GM15510 (cell line): ENCODE measurements around the gene RNF13.

Source experiments
- POLR2A ChIP-seq: IDR thresholded peaks from 3 replicates; pipeline ENCODE4 v1.6.1; 2011; ENCODE audit warnings: borderline replicate concordance; ENCODE audit not compliant: insufficient read length; ENCODE audit errors: extremely low read depth

RNF13 gene

DNA sequence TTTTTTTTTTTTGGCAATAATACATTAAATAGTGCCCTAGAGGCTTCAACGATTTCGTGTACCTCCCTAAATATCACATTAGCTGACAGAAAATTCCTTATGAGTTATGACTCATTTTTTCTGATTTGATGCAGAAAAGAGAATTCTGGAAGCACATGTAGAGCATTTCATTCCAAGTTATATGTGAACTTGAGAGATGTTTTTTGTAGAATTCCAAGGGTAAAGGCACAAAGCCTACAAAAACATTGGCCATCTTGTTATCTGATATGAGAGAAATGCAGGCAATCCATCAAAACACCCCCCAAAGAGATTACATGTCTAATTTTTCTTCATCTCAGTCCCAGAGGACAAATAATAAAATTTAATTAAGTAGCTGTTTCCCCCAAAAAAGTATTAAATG, 164.4 kb downstream of the RNF13 start:
- no peak for TF ChIP-seq POLR2A

DNA sequence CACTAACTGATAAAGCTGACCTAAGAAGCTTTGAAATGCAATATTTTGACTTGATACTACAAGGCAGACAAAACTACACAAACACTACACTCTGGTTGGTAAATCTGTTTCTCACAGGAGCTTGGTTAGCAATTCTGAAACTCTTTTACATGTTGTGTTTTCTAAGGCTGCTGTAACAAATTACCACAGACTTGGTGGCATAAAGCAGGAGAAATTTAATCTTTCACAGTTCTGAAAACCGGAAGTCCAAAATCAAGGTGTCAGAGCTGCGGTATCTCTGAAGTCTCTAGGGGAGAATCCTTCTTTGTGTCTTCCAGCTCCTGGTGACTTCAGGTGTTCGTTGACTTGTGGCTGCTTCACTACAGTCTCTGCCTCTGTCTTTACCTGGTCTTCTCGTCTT, 170.6 kb downstream of the RNF13 start:
- TF ChIP-seq POLR2A, result no peak

DNA sequence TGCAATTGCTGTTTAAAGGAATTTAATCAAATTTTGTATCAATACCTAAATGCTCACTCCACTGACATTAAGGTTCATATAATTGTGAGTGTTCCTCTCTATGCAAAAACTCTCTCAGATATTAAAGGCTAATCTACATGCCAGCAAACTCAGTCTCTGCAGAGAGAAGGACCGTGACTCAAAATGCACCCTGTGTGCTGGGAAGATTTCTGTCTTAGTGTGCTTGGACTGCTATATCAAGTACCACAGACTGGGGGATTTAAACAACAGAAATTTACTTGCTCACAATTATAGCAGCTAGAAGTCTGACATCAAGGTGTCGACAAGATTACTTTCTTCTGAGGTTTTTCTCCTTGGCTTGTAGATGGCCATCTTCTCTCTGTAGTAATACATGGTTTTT, 176.3 kb downstream of the RNF13 start:
- no peak for TF ChIP-seq POLR2A

DNA sequence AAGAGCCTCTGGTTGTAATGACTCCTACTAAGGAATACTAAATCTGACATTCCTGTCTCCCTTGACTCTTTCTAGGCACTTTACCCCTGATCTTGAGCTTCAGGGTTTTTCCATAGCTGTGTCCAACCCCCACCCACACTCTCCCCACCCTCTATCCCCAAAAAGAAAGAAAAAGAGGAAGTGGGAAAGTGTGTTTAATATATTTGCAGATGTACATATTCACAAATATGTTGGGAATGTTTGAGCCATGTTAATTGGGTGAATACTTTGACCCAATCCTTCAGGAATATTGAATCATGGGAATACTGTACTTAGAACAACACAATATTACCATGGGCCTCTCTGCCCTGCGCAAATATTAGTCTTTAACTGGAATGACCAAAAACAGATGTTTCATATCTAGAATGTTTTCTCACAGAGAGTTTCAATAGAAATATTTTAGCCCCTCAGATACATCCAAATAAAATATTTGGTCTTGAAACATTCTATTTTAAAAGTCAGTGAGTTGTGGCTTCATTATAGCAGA, 177.5 kb downstream of the RNF13 start:
- no peak for TF ChIP-seq POLR2A

DNA sequence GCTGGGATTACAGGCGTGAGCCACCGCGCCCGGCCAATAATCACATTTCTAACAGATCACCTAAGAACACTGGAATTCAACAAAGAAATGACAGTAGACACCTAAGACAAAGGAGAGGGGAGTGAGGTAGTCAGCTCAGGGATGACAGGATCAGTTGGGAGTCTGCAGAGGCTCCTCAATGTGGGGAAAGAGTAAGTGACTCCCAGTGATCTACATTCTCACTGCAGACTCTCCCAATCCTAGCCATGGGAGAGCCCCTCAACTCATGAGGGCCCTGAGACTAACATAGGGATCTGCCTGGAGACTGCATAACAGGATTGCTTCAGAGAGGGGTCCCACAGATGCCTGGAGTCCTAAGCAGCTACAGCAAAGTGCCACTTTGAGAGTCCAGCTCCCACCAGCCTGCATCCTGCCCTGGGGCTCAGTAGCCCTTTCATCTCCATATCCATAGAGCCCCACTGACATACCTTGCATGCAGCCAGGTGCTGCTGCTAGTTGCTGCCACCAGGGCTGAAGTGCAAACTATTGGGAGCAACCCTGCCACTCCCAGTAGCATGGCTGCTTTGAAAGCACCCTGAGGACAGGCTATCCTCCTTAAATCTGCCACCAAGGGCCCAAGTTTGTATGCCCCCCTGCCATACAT, 179.5 kb downstream of the RNF13 start:
- TF ChIP-seq POLR2A, result no peak

DNA sequence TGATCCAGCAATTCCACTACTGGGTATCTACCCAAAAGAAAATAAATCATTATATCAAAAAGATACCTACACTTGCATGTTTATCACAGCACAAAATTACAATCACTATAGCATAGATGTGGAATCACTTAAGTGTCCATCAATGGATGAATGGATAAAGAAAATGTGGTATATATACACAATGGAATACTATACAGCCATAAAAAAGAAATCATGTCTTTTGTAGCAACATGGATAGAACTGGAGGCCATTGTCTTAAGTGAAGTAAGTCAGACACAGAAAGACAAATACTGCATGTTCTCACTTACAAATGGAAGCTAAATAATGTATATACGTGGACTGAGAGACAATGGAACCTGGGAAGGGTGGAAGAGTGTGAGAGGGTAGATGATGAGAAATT, 185.9 kb downstream of the RNF13 start:
- TF ChIP-seq POLR2A, result no peak

DNA sequence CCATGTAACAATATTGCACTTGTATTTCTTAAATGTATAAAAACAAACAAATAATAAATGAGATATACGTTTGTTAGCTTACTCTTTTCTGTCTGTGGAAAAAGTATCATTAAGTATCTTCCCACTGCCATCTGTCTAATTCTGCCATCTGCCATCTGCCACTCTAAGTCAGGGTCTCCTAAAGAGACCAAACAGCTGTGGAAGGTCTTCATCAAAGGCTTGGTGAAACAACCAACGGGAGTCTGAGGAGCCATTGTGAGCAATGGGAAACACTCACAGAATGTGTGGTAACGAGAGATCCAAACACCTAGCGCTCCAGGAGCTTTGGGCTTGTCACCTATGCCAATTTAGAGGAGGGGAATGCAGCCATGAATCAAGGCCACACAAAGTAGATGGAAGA, 186.4 kb downstream of the RNF13 start:
- TF ChIP-seq POLR2A, result no peak

DNA sequence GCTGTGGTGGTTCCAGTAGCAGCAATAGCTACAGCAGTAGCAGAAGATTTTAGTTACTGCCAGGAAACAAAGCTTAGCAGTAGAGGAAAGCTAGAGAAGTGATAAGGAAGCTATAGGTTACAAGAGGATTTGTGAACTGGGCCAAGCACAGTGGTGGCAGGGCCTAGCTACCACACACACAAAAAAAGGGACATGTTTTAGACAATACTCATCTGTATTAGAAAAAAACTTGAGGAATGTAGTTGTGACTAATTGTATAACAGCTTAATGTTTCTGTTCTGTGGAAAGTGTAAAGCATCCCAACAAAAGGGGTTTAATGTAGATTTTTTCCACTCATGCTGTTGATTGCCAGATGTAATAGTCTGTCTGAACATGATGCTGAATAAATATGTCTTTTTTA, 187.6 kb downstream of the RNF13 start:
- TF ChIP-seq POLR2A, result no peak

DNA sequence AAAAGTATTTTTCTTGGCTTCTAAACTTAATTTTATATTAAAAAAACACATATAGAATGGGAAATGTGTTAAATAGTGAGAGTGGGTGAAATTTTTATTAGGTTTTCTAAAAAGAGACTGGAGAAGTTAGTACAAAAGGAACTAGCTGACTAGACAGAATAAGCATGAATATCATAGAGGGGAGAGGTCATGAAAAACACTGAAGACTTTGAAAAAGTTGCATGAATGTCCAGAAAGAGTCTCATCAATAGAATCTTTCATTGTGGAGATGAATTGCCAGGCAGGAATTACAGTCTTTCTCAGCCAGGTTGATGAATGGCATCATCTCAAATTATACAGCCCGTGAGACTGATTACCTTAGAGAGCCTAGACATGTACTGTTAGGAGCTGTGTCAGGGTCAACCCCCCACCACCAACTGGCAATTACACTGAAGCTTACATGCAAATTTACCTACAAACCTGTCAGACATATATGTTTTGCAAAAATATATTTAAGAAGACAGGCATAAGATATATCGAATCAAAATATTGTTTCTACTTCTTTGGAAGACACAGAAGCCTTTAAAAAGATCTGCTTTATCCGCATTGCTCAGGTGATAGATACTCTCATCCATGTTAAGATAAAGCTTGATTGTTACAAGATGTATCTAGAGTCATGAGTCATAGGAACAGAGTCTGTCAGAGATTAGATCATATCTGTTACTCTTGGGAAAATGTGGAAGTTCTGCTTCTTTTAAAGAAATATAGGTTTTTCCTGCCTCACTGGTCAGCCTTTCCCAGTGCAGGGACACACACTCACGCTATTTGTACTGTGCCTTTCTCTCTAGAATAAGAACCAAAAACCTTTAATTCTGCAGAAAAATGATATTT, 192.5 kb downstream of the RNF13 start:
- TF ChIP-seq POLR2A, result no peak

DNA sequence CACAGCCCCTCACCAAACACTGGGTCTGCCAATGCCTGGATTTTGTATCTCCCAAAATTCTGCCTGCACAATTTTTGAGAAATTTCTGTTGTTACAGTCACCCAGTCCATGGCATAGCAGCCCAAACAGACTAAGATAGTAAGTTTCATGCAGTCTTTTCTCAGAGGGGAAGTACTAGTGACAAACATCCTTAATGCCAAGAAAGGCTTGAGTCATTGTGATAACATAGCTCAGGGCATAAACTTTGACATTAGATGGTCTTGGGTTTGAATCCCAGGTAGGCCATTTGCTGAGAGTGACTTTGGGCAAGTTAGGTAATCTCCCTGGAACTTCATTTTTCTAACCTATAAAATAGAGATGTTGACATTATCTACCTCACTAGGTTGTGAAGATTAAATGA, 193.8 kb downstream of the RNF13 start:
- TF ChIP-seq POLR2A, result no peak
